Ascending aorta (tissue), 2 donors: ENCODE results near the gene DALRD3. TPM values are rescaled to one million over a fixed set of nuclear protein-coding genes. Genes with fewer than 3 reads are reported as not detected.

Source experiments
- DNase-seq, 2 donors: peaks; one replicate each; pipeline ENCODE4 v3.0.0-alpha.2; 2019; ENCODE audit warnings: low spot score in 2 of 2
- H3K27ac ChIP-seq, 2 donors: fragments of 200-600 bp; sonication (generic); one replicate each; pipeline ENCODE4 v1.5.1; 2016 to 2017; ENCODE audit warnings: mild to moderate bottlenecking in 1 of 2
- H3K27me3 ChIP-seq: fragments of 200-600 bp; sonication (generic); one replicate; pipeline ENCODE4 v1.5.1; 2017
- H3K36me3 ChIP-seq, 2 donors: fragments of 200-600 bp; sonication (generic); one replicate each; pipeline ENCODE4 v1.5.1; 2016
- H3K4me1 ChIP-seq, 2 donors: fragments of 200-600 bp; sonication (generic); one replicate each; pipeline ENCODE4 v1.5.1; 2016 to 2017; ENCODE audit warnings: mild to moderate bottlenecking in 1 of 2
- H3K4me3 ChIP-seq, 2 donors: fragments of 200-600 bp; sonication (generic); one replicate each; pipeline ENCODE4 v1.5.1; 2016 to 2017; ENCODE audit warnings: mild to moderate bottlenecking in 1 of 2
- H3K9me3 ChIP-seq, 2 donors: fragments of 200-600 bp; sonication (generic); one replicate each; pipeline ENCODE4 v1.5.1; 2016
- intact Hi-C: fragments of 100-400 bp; cut with DNase I; formaldehyde crosslinking; loops from one replicate; pipeline ENCODE4 v1.15.1; 2023
- total RNA-seq: library from RNA; depleted of rRNA; stranded (reverse); fragments of >200 nt; gene quantifications from one replicate; pipeline ENCODE4 v1.1.0, GENCODE V29; 2016
- TF ChIP-seq, protein P1 (sequence below), 3 experiments: fragments of 200-600 bp in 2 of 3; fragments of 450-650 bp in 1 of 3; sonication (generic) in 2 of 3; IDR thresholded peaks; one replicate each; pipeline ENCODE4 v1.5.1; 2016 to 2019; ENCODE audit warnings: antibody characterized with exemption in 3 of 3, mild to moderate bottlenecking in 1 of 3, moderate library complexity in 1 of 3

Gene DALRD3
- total RNA-seq, 1 donor from 2014 or later: 73.1 TPM

DNA sequence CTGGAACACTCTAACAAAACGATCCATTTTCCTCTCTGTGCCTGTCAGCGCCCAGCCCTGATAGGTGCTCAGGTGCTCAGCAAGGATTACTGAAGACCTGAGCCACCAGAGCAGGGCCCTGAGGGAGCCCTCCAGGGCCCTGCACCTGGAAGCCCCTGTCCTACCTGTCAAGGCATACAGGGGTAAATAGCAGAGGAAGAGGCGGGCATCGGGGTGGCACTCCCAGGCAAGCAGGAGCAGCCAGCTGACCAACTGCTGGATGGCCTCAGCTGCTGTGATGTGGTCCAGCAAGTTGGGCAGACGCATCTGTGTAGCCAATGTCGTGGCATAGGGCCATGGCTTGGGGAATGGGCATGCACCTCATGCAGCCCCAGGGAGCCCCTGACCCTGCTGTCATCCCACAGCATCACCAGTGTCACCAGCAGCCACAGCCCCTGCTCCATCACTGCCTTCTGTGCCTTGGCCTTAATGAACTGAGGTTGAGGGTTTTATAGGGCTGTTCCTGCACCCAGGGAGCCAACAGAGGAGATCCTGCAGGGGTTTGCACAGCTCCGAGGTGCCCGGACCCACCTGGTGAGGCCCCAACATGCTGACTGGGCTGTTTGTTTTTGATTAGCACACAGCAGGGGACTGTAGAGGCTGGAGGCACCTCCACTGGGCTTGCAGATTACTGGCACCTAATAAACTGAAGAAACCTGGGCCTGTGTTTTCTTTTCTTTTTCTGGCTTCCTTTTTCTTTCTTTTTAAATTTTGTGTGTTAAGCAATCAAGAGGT, 19.1 kb downstream of the DALRD3 start:
- Histone ChIP-seq H3K27ac (no peak overlapping the region), H3K4me3 (no peak overlapping the region), H3K4me1 (no peaks in the 10 kb centered on the region), H3K27me3 (no peaks in the 10 kb centered on the region), H3K9me3 (no peaks in the 10 kb centered on the region), H3K36me3 (peaks cover 3 to 13% of the 10 kb centered on the region in 2 donors)
- TF ChIP-seq, protein P1, sequence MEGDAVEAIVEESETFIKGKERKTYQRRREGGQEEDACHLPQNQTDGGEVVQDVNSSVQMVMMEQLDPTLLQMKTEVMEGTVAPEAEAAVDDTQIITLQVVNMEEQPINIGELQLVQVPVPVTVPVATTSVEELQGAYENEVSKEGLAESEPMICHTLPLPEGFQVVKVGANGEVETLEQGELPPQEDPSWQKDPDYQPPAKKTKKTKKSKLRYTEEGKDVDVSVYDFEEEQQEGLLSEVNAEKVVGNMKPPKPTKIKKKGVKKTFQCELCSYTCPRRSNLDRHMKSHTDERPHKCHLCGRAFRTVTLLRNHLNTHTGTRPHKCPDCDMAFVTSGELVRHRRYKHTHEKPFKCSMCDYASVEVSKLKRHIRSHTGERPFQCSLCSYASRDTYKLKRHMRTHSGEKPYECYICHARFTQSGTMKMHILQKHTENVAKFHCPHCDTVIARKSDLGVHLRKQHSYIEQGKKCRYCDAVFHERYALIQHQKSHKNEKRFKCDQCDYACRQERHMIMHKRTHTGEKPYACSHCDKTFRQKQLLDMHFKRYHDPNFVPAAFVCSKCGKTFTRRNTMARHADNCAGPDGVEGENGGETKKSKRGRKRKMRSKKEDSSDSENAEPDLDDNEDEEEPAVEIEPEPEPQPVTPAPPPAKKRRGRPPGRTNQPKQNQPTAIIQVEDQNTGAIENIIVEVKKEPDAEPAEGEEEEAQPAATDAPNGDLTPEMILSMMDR (IDR thresholded peaks at IDR 0.05): no peak
- no peak for DNase-seq
- intact Hi-C loops: no loop called here

DNA sequence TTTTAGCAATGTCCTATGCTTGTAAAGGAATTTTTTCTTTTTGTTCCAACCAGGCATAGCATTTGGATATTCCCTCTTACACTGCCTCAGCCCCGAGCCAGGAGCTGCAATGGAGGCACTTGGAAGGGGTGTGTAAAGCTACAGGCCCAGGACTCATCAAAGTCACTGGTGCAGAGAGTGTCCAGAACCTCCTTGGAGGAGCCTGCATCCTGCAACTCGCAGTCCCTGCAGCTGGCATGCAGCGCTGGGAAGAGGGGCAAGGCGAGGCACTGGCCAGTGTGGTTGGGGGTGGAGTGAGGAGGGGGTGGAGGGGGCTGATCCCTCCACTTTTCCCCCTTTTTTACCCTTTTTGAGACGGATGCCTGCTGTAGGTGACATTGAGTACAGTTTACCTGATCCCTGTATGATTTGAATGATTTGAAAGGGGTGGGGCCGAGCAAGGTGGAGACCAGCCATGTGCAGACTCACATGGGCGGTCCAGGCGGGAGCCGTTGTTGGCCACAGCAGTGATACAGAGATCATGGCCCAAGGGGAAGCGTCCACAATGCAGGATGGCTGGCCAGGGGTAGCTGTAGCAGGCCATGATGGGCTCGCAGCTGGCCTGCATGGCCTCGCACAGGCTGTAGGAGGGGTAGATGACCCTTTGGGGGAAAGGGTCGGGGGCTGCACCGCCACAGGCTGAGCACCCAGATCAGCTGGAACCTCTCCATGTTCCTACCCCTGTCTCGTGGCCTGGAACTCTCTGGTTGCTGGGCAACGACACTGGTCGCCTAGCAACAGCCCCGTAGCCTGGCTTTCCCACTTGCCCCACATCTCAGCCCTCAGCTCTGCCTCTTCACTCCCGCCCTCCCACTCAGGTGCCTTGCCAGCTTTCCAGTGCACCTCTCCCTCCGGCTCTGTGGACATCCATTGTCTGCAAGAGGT, 20.4 kb downstream of the DALRD3 start:
- intact Hi-C loops: no loop called here
- Histone ChIP-seq H3K27me3 (no peaks in the 10 kb centered on the region), H3K4me3 (no peak overlapping the region), H3K4me1 (no peaks in the 10 kb centered on the region), H3K36me3 (peaks cover 3 to 13% of the 10 kb centered on the region in 2 donors), H3K9me3 (no peaks in the 10 kb centered on the region), H3K27ac (no peak overlapping the region)
- TF ChIP-seq, protein P1 (IDR thresholded peaks at IDR 0.05): no peak
- DNase-seq: no peak

DNA sequence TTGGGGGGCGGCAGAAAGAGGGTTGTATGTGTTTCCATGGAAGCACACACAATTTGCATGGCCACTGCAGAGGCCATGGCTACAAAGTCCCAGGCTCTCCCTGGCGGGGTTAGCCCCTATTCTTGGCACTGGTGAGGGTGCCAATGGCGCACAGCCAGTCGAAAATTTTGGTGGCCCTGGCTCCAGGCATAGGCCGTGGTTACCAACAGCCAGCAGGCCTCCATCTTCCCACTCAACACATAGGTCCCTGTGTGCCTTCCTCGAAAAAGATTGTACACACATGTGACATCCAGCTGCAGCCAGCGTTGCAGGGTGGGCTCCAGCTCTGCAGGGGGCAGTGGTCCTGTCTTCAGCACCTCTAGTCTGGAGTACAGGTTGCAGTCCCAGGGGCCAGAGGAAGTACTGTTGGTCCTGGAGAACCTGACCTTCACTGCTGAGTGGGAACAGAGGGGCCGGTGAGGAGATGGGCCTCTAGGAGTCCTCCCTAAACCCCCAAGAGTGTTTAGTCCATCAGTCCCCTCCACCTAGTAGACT, 21.2 kb downstream of the DALRD3 start:
- no peaks in the 10 kb centered on the region for H3K27me3 ChIP-seq
- intact Hi-C loops: no loop called here
- no peak for DNase-seq
- H3K27ac ChIP-seq: no peak overlapping the region
- TF ChIP-seq, protein P1 (IDR thresholded peaks at IDR 0.05): no peak
- no peak overlapping the region for H3K4me3 ChIP-seq
- H3K36me3 ChIP-seq: peaks cover 3 to 13% of the 10 kb centered on the region in 2 donors
- peaks cover 0 to under 1% of the 10 kb centered on the region in 2 donors for H3K4me1 ChIP-seq
- no peaks in the 10 kb centered on the region for H3K9me3 ChIP-seq

DNA sequence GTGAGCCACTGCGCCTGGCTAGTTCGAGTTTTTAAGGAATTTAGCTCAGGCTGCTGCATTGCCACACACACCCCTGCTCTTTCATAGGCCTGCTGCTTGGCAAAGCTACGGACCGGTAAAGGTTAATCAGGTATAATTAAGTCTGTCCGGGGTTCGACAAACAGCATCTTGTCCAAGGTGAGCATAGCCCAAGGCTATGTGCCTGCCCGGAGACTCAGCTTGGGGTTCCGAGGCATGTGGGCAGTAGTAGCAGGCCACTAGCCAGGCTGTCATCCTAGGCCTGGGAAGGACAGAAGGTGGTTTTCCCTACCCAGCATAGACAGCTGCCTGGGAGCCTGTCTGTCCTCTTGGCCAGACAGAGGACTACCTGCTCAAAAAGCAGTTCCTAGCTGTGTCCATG, 21.7 kb downstream of the DALRD3 start:
- no peak overlapping the region for H3K27ac ChIP-seq
- intact Hi-C loops: no loop called here
- H3K4me1 ChIP-seq: peaks cover 0 to 4% of the 10 kb centered on the region in 2 donors
- DNase-seq: no peak
- no peaks in the 10 kb centered on the region for H3K9me3 ChIP-seq
- H3K4me3 ChIP-seq: no peak overlapping the region
- TF ChIP-seq, protein P1 (IDR thresholded peaks at IDR 0.05): no peak
- H3K27me3 ChIP-seq: no peaks in the 10 kb centered on the region
- H3K36me3 ChIP-seq: peaks cover 3 to 13% of the 10 kb centered on the region in 2 donors

DNA sequence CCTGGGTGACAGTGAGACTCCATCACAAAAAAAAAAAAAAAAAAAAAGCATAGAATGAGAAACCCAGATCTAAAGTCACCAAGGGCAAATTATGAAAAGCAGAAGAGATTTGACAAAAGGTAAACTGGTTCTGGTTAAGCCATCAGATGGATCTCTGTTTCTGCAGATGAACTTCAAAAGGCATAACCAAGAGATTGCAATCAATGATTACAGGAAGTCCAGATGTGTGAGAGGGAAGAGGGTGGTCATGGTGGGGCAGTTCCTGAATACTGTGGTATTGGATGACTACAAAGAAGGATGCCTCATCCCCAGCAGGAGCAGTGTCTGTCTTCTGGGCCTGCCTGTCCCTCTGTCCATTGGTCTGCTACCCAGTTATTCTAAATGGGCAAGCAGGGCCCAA, 24.5 kb downstream of the DALRD3 start:
- Histone ChIP-seq H3K36me3 (peaks cover 3 to 8% of the 10 kb centered on the region in 2 donors), H3K27me3 (no peaks in the 10 kb centered on the region), H3K4me1 (peaks cover 9 to 17% of the 10 kb centered on the region in 2 donors), H3K4me3 (no peak overlapping the region), H3K9me3 (no peaks in the 10 kb centered on the region), H3K27ac (no peak overlapping the region)
- DNase-seq: no peak
- TF ChIP-seq, protein P1 (IDR thresholded peaks at IDR 0.05): no peak
- intact Hi-C loops: no loop called here
